ENCODE data around the gene MYCT1. TPM values are rescaled to one million over a fixed set of nuclear protein-coding genes. Genes with fewer than 3 reads are reported as not detected.

Gene MYCT1
- total RNA-seq, 1 experiment from 2014 or later: 1.5 TPM

- TF ChIP-seq, protein P1, sequence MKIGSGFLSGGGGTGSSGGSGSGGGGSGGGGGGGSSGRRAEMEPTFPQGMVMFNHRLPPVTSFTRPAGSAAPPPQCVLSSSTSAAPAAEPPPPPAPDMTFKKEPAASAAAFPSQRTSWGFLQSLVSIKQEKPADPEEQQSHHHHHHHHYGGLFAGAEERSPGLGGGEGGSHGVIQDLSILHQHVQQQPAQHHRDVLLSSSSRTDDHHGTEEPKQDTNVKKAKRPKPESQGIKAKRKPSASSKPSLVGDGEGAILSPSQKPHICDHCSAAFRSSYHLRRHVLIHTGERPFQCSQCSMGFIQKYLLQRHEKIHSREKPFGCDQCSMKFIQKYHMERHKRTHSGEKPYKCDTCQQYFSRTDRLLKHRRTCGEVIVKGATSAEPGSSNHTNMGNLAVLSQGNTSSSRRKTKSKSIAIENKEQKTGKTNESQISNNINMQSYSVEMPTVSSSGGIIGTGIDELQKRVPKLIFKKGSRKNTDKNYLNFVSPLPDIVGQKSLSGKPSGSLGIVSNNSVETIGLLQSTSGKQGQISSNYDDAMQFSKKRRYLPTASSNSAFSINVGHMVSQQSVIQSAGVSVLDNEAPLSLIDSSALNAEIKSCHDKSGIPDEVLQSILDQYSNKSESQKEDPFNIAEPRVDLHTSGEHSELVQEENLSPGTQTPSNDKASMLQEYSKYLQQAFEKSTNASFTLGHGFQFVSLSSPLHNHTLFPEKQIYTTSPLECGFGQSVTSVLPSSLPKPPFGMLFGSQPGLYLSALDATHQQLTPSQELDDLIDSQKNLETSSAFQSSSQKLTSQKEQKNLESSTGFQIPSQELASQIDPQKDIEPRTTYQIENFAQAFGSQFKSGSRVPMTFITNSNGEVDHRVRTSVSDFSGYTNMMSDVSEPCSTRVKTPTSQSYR (CRISPR knock-in tag; IDR thresholded peaks at IDR 0.05): no peak
- TF ChIP-seq, protein P2, sequence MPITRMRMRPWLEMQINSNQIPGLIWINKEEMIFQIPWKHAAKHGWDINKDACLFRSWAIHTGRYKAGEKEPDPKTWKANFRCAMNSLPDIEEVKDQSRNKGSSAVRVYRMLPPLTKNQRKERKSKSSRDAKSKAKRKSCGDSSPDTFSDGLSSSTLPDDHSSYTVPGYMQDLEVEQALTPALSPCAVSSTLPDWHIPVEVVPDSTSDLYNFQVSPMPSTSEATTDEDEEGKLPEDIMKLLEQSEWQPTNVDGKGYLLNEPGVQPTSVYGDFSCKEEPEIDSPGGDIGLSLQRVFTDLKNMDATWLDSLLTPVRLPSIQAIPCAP (CRISPR knock-in tag; IDR thresholded peaks at IDR 0.05): no peak
- TF ChIP-seq ZNF219 (CRISPR knock-in tag; IDR thresholded peaks at IDR 0.05; ENCODE audit: borderline replicate concordance) (no peak), TEAD1 (CRISPR knock-in tag; IDR thresholded peaks at IDR 0.05) (no peak), ATF1 (CRISPR knock-in tag; IDR thresholded peaks at IDR 0.05) (no peak), FOXK1 (CRISPR knock-in tag; IDR thresholded peaks at IDR 0.05) (no peak), JAZF1 (CRISPR knock-in tag; IDR thresholded peaks at IDR 0.05) (no peak), TCF7 (CRISPR knock-in tag; IDR thresholded peaks at IDR 0.05; ENCODE audit: low read depth) (no peak), NFE2L1 (CRISPR knock-in tag; IDR thresholded peaks at IDR 0.05) (no peak), ERG (CRISPR knock-in tag; IDR thresholded peaks at IDR 0.05) (no peak), NFYB (CRISPR knock-in tag; conservative IDR thresholded peaks at IDR 0.05; ENCODE audit: low read depth) (no peak), CREB1 (CRISPR knock-in tag; IDR thresholded peaks at IDR 0.05) (no peak), ATF6 (CRISPR knock-in tag; IDR thresholded peaks at IDR 0.05) (no peak), AR (CRISPR knock-in tag; IDR thresholded peaks at IDR 0.05) (no peak)
- TF ChIP-seq, protein P3, sequence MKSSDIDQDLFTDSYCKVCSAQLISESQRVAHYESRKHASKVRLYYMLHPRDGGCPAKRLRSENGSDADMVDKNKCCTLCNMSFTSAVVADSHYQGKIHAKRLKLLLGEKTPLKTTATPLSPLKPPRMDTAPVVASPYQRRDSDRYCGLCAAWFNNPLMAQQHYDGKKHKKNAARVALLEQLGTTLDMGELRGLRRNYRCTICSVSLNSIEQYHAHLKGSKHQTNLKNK (CRISPR knock-in tag; IDR thresholded peaks at IDR 0.05): no peak
These were observed 26.5 kb upstream of the MYCT1 start (continued) for GRCh38 chr6:152671171-152671570.

GRCh38 chr6:152673236-152673635 is 24.5 kb upstream of the MYCT1 start:
- H3K9me3 Mint-ChIP-seq: peaks cover 7% of the 10 kb centered on the region; the same call in 1 of the 2 replicates
- ChIA-PET CTCF (no interaction called here), POLR2A (no interaction called here)
- H3K27me3 Mint-ChIP-seq (ENCODE audit: low read depth): no peaks in the 10 kb centered on the region
- no peak overlapping the region for H3K4me3 Mint-ChIP-seq
- H3K27ac Mint-ChIP-seq: no peak overlapping the region
- TF ChIP-seq NR1H2 (CRISPR knock-in tag; IDR thresholded peaks at IDR 0.05) (no peak), ZNF121 (CRISPR knock-in tag; IDR thresholded peaks at IDR 0.05) (no peak), CTCF (IDR thresholded peaks at IDR 0.05) (no peak), ELF4 (CRISPR knock-in tag; IDR thresholded peaks at IDR 0.05; ENCODE audit: low read depth) (no peak)
- TF ChIP-seq, protein P2 (CRISPR knock-in tag; IDR thresholded peaks at IDR 0.05): no peak
- TF ChIP-seq, protein P4, sequence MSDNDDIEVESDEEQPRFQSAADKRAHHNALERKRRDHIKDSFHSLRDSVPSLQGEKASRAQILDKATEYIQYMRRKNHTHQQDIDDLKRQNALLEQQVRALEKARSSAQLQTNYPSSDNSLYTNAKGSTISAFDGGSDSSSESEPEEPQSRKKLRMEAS (CRISPR knock-in tag; IDR thresholded peaks at IDR 0.05): no peak
- ATAC-seq: no peak
- no peak for DNase-seq (ENCODE audit: low spot score)
- peaks cover 17% of the 10 kb centered on the region for H3K4me1 Mint-ChIP-seq
- no peaks in the 10 kb centered on the region for H3K36me3 Mint-ChIP-seq

All from WTC11 (cell line).